DND-41 (cell line): ENCODE results near the gene OSBPL8.

Source experiments
- ATAC-seq: fragments of 200-7000 bp; cut with Tn5 transposase; 3 replicates; pipeline ENCODE4 v1.9.1; 2021; ENCODE audit warnings: low read depth; ENCODE audit not compliant: insufficient read depth
- DNase-seq: peaks from one replicate; pipeline ENCODE4 v3.0.0-alpha.2; 2020
- H2AFZ ChIP-seq: 2 replicates; pipeline ENCODE4 v1.6.0; 2012; ENCODE audit warnings: low read depth, low read length
- H3K27ac ChIP-seq: 2 replicates; pipeline ENCODE4 v1.5.1; 2012; ENCODE audit warnings: low read length, inconsistent platforms
- H3K27me3 ChIP-seq: fragments of 200-600 bp; sonication (generic); 2 replicates; pipeline ENCODE4 v1.6.0; 2012; ENCODE audit warnings: low read length, mild to moderate bottlenecking, inconsistent platforms; ENCODE audit not compliant: insufficient read depth, poor library complexity
- H3K36me3 ChIP-seq: 2 replicates; pipeline ENCODE4 v1.5.1; 2012; ENCODE audit warnings: low read length, inconsistent platforms; ENCODE audit not compliant: insufficient read depth
- H3K4me1 ChIP-seq: 2 replicates; pipeline ENCODE4 v1.5.1; 2012; ENCODE audit warnings: mild to moderate bottlenecking, low read length; ENCODE audit not compliant: insufficient read depth
- H3K4me2 ChIP-seq: 2 replicates; pipeline ENCODE4 v1.6.0; 2012; ENCODE audit warnings: mild to moderate bottlenecking, moderate library complexity, low read length, inconsistent platforms; ENCODE audit not compliant: insufficient read depth
- H3K4me3 ChIP-seq, 2 experiments: fragments of 200-600 bp in 1 of 2; shearing (Covaris generic) in 1 of 2; 2 replicates each; pipeline ENCODE4 v1.5.1; 2012 to 2016; ENCODE audit warnings: inconsistent platforms in 2 of 2, low read length in 2 of 2, mild to moderate bottlenecking in 2 of 2, low read depth in 1 of 2, moderate library complexity in 1 of 2
- H3K79me2 ChIP-seq: 2 replicates; pipeline ENCODE4 v1.6.0; 2012; ENCODE audit warnings: low read length, inconsistent platforms; ENCODE audit not compliant: insufficient read depth
- H3K9ac ChIP-seq: 2 replicates; pipeline ENCODE4 v1.6.0; 2012; ENCODE audit warnings: low read depth, mild to moderate bottlenecking, inconsistent platforms, low read length, moderate library complexity
- H3K9me3 ChIP-seq: 2 replicates; pipeline ENCODE4 v1.5.1; 2012; ENCODE audit warnings: low read length, moderate library complexity, mild to moderate bottlenecking, inconsistent platforms; ENCODE audit not compliant: insufficient read depth, severe bottlenecking
- H4K20me1 ChIP-seq: 2 replicates; pipeline ENCODE4 v1.6.0; 2012; ENCODE audit warnings: low read length; ENCODE audit not compliant: insufficient read depth
- EZH2 ChIP-seq: IDR thresholded peaks from 3 replicates; pipeline ENCODE4 v1.6.1; 2012; ENCODE audit warnings: borderline replicate concordance, low read depth, mild to moderate bottlenecking, moderate library complexity, low read length, inconsistent platforms; ENCODE audit not compliant: severe bottlenecking
- TF ChIP-seq, protein P1 (sequence below): IDR thresholded peaks from 2 replicates; pipeline ENCODE4 v1.5.1; 2012; ENCODE audit warnings: borderline replicate concordance, low read length, moderate library complexity, mild to moderate bottlenecking; ENCODE audit not compliant: poor library complexity, severe bottlenecking; ENCODE audit errors: extremely low read depth

The OSBPL8 gene

GRCh38 chr12:76520348-76520747 is 39.2 kb downstream of the OSBPL8 start:
- TF ChIP-seq, protein P1, sequence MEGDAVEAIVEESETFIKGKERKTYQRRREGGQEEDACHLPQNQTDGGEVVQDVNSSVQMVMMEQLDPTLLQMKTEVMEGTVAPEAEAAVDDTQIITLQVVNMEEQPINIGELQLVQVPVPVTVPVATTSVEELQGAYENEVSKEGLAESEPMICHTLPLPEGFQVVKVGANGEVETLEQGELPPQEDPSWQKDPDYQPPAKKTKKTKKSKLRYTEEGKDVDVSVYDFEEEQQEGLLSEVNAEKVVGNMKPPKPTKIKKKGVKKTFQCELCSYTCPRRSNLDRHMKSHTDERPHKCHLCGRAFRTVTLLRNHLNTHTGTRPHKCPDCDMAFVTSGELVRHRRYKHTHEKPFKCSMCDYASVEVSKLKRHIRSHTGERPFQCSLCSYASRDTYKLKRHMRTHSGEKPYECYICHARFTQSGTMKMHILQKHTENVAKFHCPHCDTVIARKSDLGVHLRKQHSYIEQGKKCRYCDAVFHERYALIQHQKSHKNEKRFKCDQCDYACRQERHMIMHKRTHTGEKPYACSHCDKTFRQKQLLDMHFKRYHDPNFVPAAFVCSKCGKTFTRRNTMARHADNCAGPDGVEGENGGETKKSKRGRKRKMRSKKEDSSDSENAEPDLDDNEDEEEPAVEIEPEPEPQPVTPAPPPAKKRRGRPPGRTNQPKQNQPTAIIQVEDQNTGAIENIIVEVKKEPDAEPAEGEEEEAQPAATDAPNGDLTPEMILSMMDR: no peak
- TF ChIP-seq EZH2: no peak
- H3K79me2 ChIP-seq: peaks cover 83% of the 10 kb centered on the region
- no peak for ATAC-seq
- H2AFZ ChIP-seq: no peak overlapping the region
- H3K9me3 ChIP-seq: no peaks in the 10 kb centered on the region
- no peak overlapping the region for H3K27ac ChIP-seq
- H3K36me3 ChIP-seq: no peaks in the 10 kb centered on the region
- no peaks in the 10 kb centered on the region for H3K27me3 ChIP-seq
- no peak overlapping the region for H3K9ac ChIP-seq
- no peak overlapping the region for H3K4me3 ChIP-seq
- H3K4me1 ChIP-seq: no peaks in the 10 kb centered on the region
- no peak for DNase-seq
- no peak overlapping the region for H3K4me2 ChIP-seq
- H4K20me1 ChIP-seq: peaks cover 28% of the 10 kb centered on the region; the same call in 1 of the 2 replicates

DNA sequence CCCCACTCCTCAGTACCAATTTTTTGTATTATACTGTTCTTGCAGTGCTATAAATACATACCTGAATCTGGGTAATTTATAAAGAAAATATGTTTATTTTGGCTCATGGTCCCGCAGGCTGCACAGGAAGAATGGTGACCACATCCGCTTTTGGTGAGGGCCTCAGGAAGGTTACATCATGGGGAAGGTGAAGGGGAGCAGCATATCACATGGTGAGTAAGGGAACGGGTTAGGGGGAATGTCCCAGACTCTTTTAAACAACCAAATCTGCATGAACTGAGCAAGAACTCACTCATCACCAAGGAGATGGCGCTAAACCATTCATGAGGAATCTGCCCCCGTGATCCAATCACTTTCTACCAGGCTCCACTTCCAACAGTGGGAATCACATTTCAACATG is 40.0 kb downstream of the OSBPL8 start:
- Histone ChIP-seq H3K79me2 (peaks cover 79% of the 10 kb centered on the region), H4K20me1 (peaks cover 32% of the 10 kb centered on the region; the same call in 1 of the 2 replicates), H3K4me3 (no peak overlapping the region), H3K36me3 (no peaks in the 10 kb centered on the region), H3K4me2 (no peak overlapping the region), H3K9me3 (no peaks in the 10 kb centered on the region), H3K9ac (no peak overlapping the region), H2AFZ (no peak overlapping the region), H3K27ac (no peak overlapping the region), H3K27me3 (no peaks in the 10 kb centered on the region), H3K4me1 (no peaks in the 10 kb centered on the region)
- DNase-seq (no peak), ATAC-seq (peak; percentile 47; the same call in 1 of the 3 replicates)
- TF ChIP-seq EZH2: no peak
- TF ChIP-seq, protein P1: no peak

GRCh38 chr12:76518699-76519098 is 40.9 kb downstream of the OSBPL8 start:
- no peaks in the 10 kb centered on the region for H3K36me3 ChIP-seq
- no peak for ATAC-seq
- DNase-seq: no peak

More at GRCh38 chr12:76518699-76519098, 40.9 kb downstream of the OSBPL8 start:
- H3K27me3 ChIP-seq: no peaks in the 10 kb centered on the region
- H3K9ac ChIP-seq: no peak overlapping the region
- H3K4me2 ChIP-seq: no peak overlapping the region
- H3K4me3 ChIP-seq: no peak overlapping the region
- no peak overlapping the region for H2AFZ ChIP-seq
- no peaks in the 10 kb centered on the region for H3K9me3 ChIP-seq
- peaks cover 72% of the 10 kb centered on the region for H3K79me2 ChIP-seq
- no peaks in the 10 kb centered on the region for H3K4me1 ChIP-seq
- H4K20me1 ChIP-seq: peaks cover 32% of the 10 kb centered on the region; the same call in 1 of the 2 replicates
- H3K27ac ChIP-seq: no peak overlapping the region
- no peak for TF ChIP-seq EZH2
- TF ChIP-seq, protein P1: no peak
